Measurements from ENCODE around the gene TNS3.

DNA sequence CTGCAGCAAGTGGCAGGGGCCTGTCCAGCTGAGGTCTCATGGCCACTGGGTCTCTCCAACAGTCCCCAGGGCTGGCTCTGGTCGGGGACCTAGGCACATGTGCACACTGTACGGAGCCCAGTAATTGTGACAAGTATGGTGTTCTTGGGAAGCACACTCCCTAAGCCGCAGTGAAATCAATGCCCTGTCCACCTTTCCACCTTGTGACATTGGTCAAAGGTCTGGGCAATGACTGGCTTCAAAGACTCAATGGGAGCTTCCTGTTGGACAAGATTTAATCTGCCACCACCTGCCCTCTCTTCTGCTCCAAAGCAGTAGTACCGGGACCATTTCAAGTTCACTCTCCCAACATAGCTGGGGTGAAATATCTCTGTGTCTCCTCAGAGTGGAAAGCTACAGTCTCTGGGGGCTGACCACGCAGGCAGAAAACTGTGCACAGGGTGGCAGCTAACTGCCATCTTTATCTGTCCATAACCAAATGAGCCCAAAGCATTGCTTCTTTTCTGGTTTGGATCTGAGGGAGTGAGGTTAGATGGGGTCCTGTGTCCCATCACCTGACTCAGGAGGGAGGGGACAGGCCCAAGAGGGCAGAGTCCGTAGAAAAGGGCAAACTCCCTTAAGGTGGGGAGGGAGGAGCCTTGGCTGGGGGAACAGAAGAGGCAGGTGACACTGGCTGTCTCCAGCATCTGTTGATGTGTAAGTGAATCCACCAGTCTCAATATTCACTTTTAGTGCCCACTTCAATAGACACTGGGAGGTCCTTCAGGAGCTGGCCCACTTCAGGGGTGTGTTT, 307.7 kb downstream of the TNS3 start:
- TF ChIP-seq, protein P1, sequence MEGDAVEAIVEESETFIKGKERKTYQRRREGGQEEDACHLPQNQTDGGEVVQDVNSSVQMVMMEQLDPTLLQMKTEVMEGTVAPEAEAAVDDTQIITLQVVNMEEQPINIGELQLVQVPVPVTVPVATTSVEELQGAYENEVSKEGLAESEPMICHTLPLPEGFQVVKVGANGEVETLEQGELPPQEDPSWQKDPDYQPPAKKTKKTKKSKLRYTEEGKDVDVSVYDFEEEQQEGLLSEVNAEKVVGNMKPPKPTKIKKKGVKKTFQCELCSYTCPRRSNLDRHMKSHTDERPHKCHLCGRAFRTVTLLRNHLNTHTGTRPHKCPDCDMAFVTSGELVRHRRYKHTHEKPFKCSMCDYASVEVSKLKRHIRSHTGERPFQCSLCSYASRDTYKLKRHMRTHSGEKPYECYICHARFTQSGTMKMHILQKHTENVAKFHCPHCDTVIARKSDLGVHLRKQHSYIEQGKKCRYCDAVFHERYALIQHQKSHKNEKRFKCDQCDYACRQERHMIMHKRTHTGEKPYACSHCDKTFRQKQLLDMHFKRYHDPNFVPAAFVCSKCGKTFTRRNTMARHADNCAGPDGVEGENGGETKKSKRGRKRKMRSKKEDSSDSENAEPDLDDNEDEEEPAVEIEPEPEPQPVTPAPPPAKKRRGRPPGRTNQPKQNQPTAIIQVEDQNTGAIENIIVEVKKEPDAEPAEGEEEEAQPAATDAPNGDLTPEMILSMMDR (IDR thresholded peaks at IDR 0.05): no peak
- TF ChIP-seq POLR2AphosphoS5 (IDR thresholded peaks at IDR 0.05) (no peak), POLR2A (IDR thresholded peaks at IDR 0.05; ENCODE audit: low read depth) (no peak), EP300 (IDR thresholded peaks at IDR 0.05) (no peak)
